HepG2 (cell line): ENCODE results near the gene F2RL3. TPM values are rescaled to one million over a fixed set of nuclear protein-coding genes. Genes with fewer than 3 reads are reported as not detected.
A peak's percentile ranks its signal among the peaks of the same experiment; 100 is the strongest.

ENCODE experiments used
- ATAC-seq: fragments of 200-7000 bp; cut with Tn5 transposase; 3 replicates; pipeline ENCODE4 v1.9.1; 2020; ENCODE audit warnings: mild to moderate bottlenecking, moderate library complexity
- BruUV-seq: library from RNA; stranded (reverse); fragments of 400-500 nt; replicated peaks from 2 replicates; lab custom pipeline; 2021; lab: Mats Ljungman, UMichigan
- CTCF ChIA-PET: fragments of 300-600 bp; formaldehyde crosslinking; extraction: SDS; loops from one replicate; lab custom pipeline; 2021; ENCODE audit warnings: low total read pairs, inconsistent platforms, low intra/inter-chr PET ratio; lab: Yijun Ruan, JAX
- POLR2A ChIA-PET: fragments of 350-600 bp; sonication (Branson Sonifier 250); formaldehyde crosslinking; loops from one replicate; lab custom pipeline; 2020; ENCODE audit warnings: antibody characterized with exemption, inconsistent platforms; lab: Yijun Ruan, JAX
- DNase-seq: peaks from one replicate; pipeline ENCODE4 v3.0.0-alpha.2; 2015; ENCODE audit warnings: low spot score
- FAIRE-seq: peaks from 3 replicates; lab custom pipeline; 2011; peaks lifted over from hg19 to GRCh38; lab: Jason Lieb, UNC
- H2AFZ ChIP-seq: one replicate; pipeline ENCODE4 v1.6.1; 2011; ENCODE audit warnings: low read length, inconsistent platforms
- H3K27ac ChIP-seq: fragments of 300-600 bp; 3 replicates; pipeline ENCODE4 v1.8.0; 2011; ENCODE audit warnings: mixed run types, mild to moderate bottlenecking, mixed read lengths, low read length, inconsistent platforms; ENCODE audit not compliant: insufficient read depth; ENCODE audit errors: extremely low read length
- H3K27me3 ChIP-seq, 2 experiments: fragments of 200-600 bp in 1 of 2; 2 replicates in 1 of 2; 3 replicates in 1 of 2; pipeline versions ENCODE4 v1.6.0 to v1.8.0; 2011; ENCODE audit warnings: low read length in 2 of 2, mild to moderate bottlenecking in 2 of 2, moderate library complexity in 2 of 2, inconsistent platforms in 1 of 2; ENCODE audit not compliant: insufficient read depth in 2 of 2, control insufficient read depth in 1 of 2
- H3K36me3 ChIP-seq, 2 experiments: fragments of 200-600 bp in 1 of 2; replicated peaks in 1 of 2; 2 replicates in 1 of 2; 3 replicates in 1 of 2; pipeline versions ENCODE4 v1.5.1 to v1.8.0; 2011; ENCODE audit warnings: low read length in 2 of 2, inconsistent platforms in 1 of 2; ENCODE audit not compliant: insufficient read depth in 2 of 2, control insufficient read depth in 1 of 2
- H3K4me1 ChIP-seq: 2 replicates; pipeline ENCODE4 v1.5.1; 2012; ENCODE audit warnings: low read length, inconsistent platforms; ENCODE audit not compliant: insufficient read depth
- H3K4me2 ChIP-seq: 2 replicates; pipeline ENCODE4 v1.6.0; 2011; ENCODE audit warnings: low read depth, low read length, inconsistent platforms
- H3K4me3 ChIP-seq, 3 experiments: fragments of 200-600 bp in 1 of 3; sonication (generic), shearing (Covaris generic) in 1 of 3; replicated peaks in 1 of 3; 2 replicates each; pipeline ENCODE4 v1.5.1; 2011 to 2016; ENCODE audit warnings: low read length in 3 of 3, inconsistent platforms in 2 of 3, low read depth in 2 of 3, mild to moderate bottlenecking in 2 of 3, control low read depth in 1 of 3, mixed read lengths in 1 of 3; ENCODE audit not compliant: insufficient read depth in 1 of 3
- H3K79me2 ChIP-seq: one replicate; pipeline ENCODE4 v1.6.1; 2011; ENCODE audit warnings: low read length, inconsistent platforms; ENCODE audit not compliant: insufficient read depth
- H3K9ac ChIP-seq: 2 replicates; pipeline ENCODE4 v1.6.0; 2011; ENCODE audit warnings: mild to moderate bottlenecking, low read depth, low read length, inconsistent platforms; ENCODE audit not compliant: insufficient read depth
- H3K9me3 ChIP-seq: 2 replicates; pipeline ENCODE4 v1.5.1; 2012; ENCODE audit warnings: mild to moderate bottlenecking, low read length
- H4K20me1 ChIP-seq: 2 replicates; pipeline ENCODE4 v1.6.0; 2011; ENCODE audit warnings: inconsistent platforms, mild to moderate bottlenecking, low read length, moderate library complexity; ENCODE audit not compliant: insufficient read depth
- GABPB1 ChIP-seq: IDR thresholded peaks from 2 replicates; pipeline ENCODE4 v1.6.1; 2016; ENCODE audit warnings: mild to moderate bottlenecking, missing genetic modification reagents, moderate library complexity, missing compliant biosample characterization
- GATAD2A ChIP-seq: IDR thresholded peaks from 2 replicates; pipeline ENCODE4 v1.6.1; 2016
- IKZF1 ChIP-seq: fragments of 450-650 bp; IDR thresholded peaks from 2 replicates; pipeline ENCODE4 v1.7.1; 2016
- MAFG ChIP-seq: sonication (generic); formaldehyde crosslinking; IDR thresholded peaks from 2 replicates; pipeline ENCODE4 v1.5.1; 2020; ENCODE audit warnings: mild to moderate bottlenecking, missing genetic modification reagents
- MTA1 ChIP-seq: sonication (generic); formaldehyde crosslinking; IDR thresholded peaks from 2 replicates; pipeline ENCODE4 v1.4.0; 2020; ENCODE audit warnings: missing genetic modification reagents, mild to moderate bottlenecking, borderline replicate concordance
- NR2F1 ChIP-seq, 2 experiments: fragments of 450-650 bp in 1 of 2; formaldehyde crosslinking in 1 of 2; IDR thresholded peaks; 2 replicates each; pipeline versions ENCODE4 v1.5.0 to v1.6.1; 2016 to 2020; ENCODE audit warnings: mild to moderate bottlenecking in 1 of 2, missing compliant biosample characterization in 1 of 2, missing genetic modification reagents in 1 of 2, moderate library complexity in 1 of 2
- RFXANK ChIP-seq: IDR thresholded peaks from 2 replicates; pipeline ENCODE4 v1.6.1; 2016
- SALL1 ChIP-seq: sonication (generic); formaldehyde crosslinking; IDR thresholded peaks from 2 replicates; pipeline ENCODE4 v1.8.0; 2022; ENCODE audit warnings: mild to moderate bottlenecking, missing genetic modification reagents
- SATB2 ChIP-seq: sonication (generic); formaldehyde crosslinking; IDR thresholded peaks from 2 replicates; pipeline ENCODE4 v1.5.0; 2020; ENCODE audit warnings: missing genetic modification reagents
- XBP1 ChIP-seq: sonication (generic); formaldehyde crosslinking; IDR thresholded peaks from 2 replicates; pipeline ENCODE4 v1.5.0; 2020; ENCODE audit warnings: missing genetic modification reagents
- ZNF441 ChIP-seq: sonication (generic); formaldehyde crosslinking; IDR thresholded peaks from 2 replicates; pipeline ENCODE4 v1.7.0; 2021; ENCODE audit warnings: missing genetic modification reagents, borderline replicate concordance
- ZNF766 ChIP-seq: sonication (generic); formaldehyde crosslinking; IDR thresholded peaks from 2 replicates; pipeline ENCODE4 v1.5.0; 2020; ENCODE audit warnings: missing genetic modification reagents, borderline replicate concordance
- ZNF777 ChIP-seq: sonication (generic); formaldehyde crosslinking; IDR thresholded peaks from 2 replicates; pipeline ENCODE4 v1.4.0; 2020; ENCODE audit warnings: missing genetic modification reagents
- WGBS: methylation state at CpG from one replicate; pipeline ENCODE4 v1.1.6; 2017; ENCODE audit warnings: low lambda C conversion rate; 5-methylcytosine and 5-hydroxymethylcytosine counted together
- in situ Hi-C: cut with HindIII; loops from 2 replicates; pipeline ENCODE4 v1.10.0; 2017; ENCODE audit warnings: low pct_unique_long_range_greater_than_20kb; ENCODE audit not compliant: extremely low pct_ligation_motif_present
- intact Hi-C: fragments of 100-400 bp; cut with micrococcal nuclease; formaldehyde crosslinking; loops from one replicate; pipeline ENCODE4 v1.10.0; 2022; ENCODE audit not compliant: unreplicated experiment
- polyA plus RNA-seq, 8 experiments: library from polyadenylated mRNA; depleted of rRNA in 3 of 8; stranded (reverse) in 7 of 8; unstranded in 1 of 8; fragments of >200 nt; fragmentation: Illumina TruSeq in 4 of 8; extraction: Trizol in 4 of 8; gene quantifications; 2 replicates each; pipeline versions ENCODE4 v1.2.1 to v1.2.3, GENCODE V29; 2011 to 2016; ENCODE audit warnings: low read depth in 4 of 8, missing spikeins in 1 of 8, mixed read lengths in 1 of 8; ENCODE audit not compliant: insufficient read depth in 1 of 8
- total RNA-seq, 5 experiments: library from RNA; depleted of rRNA; stranded (reverse); fragments of >200 nt; fragmentation: Illumina TruSeq; extraction: Trizol; gene quantifications; 2 replicates each; pipeline ENCODE4 v1.2.3, GENCODE V29; 2016; ENCODE audit warnings: low read depth in 1 of 5
- TF ChIP-seq, protein P1 (sequence below): sonication (generic); formaldehyde crosslinking; IDR thresholded peaks from 2 replicates; pipeline ENCODE4 v1.5.1; 2020; ENCODE audit warnings: mild to moderate bottlenecking, missing genetic modification reagents, moderate library complexity
- TF ChIP-seq, protein P2 (sequence below): sonication (generic); formaldehyde crosslinking; IDR thresholded peaks from 2 replicates; pipeline ENCODE4 v1.5.0; 2020; ENCODE audit warnings: mild to moderate bottlenecking, missing genetic modification reagents, borderline replicate concordance
- TF ChIP-seq, protein P3 (sequence below): sonication (generic); formaldehyde crosslinking; conservative IDR thresholded peaks from 2 replicates; pipeline ENCODE4 v1.8.0; 2022; ENCODE audit warnings: missing genetic modification reagents

The F2RL3 gene
- total and polyA plus RNA-seq, 2 of the 13 experiments (the other 11 are each of a cell fraction or from before 2014, with no cell fraction given), result not detected

DNA sequence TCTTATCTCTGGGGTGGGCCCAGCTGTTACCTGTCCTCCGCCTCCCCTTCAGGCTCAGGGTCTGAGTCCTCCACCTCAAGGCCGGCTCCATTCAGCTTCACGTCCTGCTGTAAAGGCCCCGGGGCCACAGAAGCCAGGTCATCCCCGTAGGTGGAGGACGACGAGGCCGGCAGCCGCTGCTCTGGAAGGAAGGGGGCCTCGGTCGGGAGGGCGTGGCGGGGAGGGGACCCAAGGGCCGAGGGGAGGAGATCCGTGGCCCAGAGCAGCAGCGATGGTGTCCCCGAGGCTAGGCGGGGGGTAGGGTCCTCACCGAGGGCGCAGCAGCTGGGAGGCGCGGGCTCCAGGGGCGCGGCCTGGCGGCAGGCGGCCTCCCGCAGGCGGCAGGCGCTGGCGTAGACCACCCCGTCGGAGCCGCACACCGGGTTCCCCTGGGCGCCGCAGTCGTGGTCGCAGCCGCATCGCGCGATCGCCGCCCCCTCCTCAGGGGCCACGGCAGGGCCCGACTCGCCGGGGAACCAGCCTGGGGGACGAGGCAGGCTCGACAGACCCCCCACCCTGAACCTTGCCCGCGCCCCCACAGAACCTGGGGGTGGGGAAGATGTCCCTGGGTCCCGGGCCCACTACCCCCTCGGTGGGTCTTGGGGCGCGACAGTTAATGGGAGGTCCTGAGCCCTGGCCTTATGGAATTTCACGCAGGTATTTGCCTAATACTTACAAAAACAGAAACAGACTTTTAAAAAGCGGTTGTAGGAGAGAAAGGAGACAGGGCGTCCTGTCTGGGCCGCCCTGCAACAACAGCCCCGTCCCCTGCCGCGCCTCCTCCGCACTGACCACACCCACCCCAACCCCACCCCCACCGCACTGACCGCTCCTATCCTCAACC is 7.6 kb downstream of the F2RL3 start:
- CTCF ChIA-PET, result no interaction called here
- 4% methylated on average over 19 of the region's 66 CpGs for WGBS
- in situ Hi-C loops (no loop called here), intact Hi-C loops (no loop called here)
- peaks cover 45% of the 10 kb centered on the region for H3K4me1 ChIP-seq
- H3K27ac ChIP-seq, result no peak overlapping the region
- FAIRE-seq (no peak), ATAC-seq (peak; percentile 22), DNase-seq (no peak)
- H3K4me2 ChIP-seq, result peak overlapping the region; percentile 86
- POLR2A ChIA-PET, result no interaction called here
- BruUV-seq, result no TSS peak
- H3K27me3 ChIP-seq, result peaks cover 4 to 45% of the 10 kb centered on the region in 2 experiments; a peak in 4 of 5 replicates
- no peaks in the 10 kb centered on the region for H3K9me3 ChIP-seq
- H3K79me2 ChIP-seq, result no peaks in the 10 kb centered on the region
- H3K4me3 ChIP-seq, result peak overlapping the region; percentile 21 to 72 (median 61); a peak in 5 of 6 replicates
- no peaks in the 10 kb centered on the region for H4K20me1 ChIP-seq
- peak overlapping the region; percentile 39; the same call in 1 of the 2 replicates for H3K9ac ChIP-seq
- H2AFZ ChIP-seq, result no peak overlapping the region
- H3K36me3 ChIP-seq, result no peaks in the 10 kb centered on the region
- TF ChIP-seq RFXANK (CRISPR knock-in tag) (no peak), SATB2 (CRISPR knock-in tag) (no peak), XBP1 (CRISPR knock-in tag) (no peak), NR2F1 (CRISPR knock-in tag; IDR thresholded peaks at IDR 0.05) (no peak), ZNF777 (peak; percentile 40; the same call in 1 of the 2 replicates), MTA1 (CRISPR knock-in tag) (no peak), ZNF441 (CRISPR knock-in tag) (no peak), GATAD2A (CRISPR knock-in tag) (no peak), IKZF1 (no peak), MAFG (CRISPR knock-in tag) (no peak), ZNF766 (CRISPR knock-in tag) (no peak), GABPB1 (0 out of 2 replicates have a peak, but pooled peaks have one; percentile 14), SALL1 (CRISPR knock-in tag) (0 out of 2 replicates have a peak, but pooled peaks have one; percentile 9)
- TF ChIP-seq, protein P1, sequence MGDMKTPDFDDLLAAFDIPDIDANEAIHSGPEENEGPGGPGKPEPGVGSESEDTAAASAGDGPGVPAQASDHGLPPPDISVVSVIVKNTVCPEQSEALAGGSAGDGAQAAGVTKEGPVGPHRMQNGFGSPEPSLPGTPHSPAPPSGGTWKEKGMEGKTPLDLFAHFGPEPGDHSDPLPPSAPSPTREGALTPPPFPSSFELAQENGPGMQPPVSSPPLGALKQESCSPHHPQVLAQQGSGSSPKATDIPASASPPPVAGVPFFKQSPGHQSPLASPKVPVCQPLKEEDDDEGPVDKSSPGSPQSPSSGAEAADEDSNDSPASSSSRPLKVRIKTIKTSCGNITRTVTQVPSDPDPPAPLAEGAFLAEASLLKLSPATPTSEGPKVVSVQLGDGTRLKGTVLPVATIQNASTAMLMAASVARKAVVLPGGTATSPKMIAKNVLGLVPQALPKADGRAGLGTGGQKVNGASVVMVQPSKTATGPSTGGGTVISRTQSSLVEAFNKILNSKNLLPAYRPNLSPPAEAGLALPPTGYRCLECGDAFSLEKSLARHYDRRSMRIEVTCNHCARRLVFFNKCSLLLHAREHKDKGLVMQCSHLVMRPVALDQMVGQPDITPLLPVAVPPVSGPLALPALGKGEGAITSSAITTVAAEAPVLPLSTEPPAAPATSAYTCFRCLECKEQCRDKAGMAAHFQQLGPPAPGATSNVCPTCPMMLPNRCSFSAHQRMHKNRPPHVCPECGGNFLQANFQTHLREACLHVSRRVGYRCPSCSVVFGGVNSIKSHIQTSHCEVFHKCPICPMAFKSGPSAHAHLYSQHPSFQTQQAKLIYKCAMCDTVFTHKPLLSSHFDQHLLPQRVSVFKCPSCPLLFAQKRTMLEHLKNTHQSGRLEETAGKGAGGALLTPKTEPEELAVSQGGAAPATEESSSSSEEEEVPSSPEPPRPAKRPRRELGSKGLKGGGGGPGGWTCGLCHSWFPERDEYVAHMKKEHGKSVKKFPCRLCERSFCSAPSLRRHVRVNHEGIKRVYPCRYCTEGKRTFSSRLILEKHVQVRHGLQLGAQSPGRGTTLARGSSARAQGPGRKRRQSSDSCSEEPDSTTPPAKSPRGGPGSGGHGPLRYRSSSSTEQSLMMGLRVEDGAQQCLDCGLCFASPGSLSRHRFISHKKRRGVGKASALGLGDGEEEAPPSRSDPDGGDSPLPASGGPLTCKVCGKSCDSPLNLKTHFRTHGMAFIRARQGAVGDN, result peak; percentile 36; the same call in 1 of the 2 replicates
- TF ChIP-seq, protein P2, sequence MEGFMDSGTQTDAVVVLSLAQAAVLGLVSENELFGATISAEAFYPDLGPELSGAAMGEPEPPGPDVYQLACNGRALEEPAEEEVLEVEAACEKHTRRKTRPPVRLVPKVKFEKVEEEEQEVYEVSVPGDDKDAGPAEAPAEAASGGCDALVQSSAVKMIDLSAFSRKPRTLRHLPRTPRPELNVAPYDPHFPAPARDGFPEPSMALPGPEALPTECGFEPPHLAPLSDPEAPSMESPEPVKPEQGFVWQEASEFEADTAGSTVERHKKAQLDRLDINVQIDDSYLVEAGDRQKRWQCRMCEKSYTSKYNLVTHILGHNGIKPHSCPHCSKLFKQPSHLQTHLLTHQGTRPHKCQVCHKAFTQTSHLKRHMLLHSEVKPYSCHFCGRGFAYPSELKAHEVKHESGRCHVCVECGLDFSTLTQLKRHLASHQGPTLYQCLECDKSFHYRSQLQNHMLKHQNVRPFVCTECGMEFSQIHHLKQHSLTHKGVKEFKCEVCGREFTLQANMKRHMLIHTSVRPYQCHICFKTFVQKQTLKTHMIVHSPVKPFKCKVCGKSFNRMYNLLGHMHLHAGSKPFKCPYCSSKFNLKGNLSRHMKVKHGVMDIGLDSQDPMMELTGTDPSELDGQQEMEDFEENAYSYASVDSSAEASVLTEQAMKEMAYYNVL (CRISPR knock-in tag), result no peak
- TF ChIP-seq, protein P3, sequence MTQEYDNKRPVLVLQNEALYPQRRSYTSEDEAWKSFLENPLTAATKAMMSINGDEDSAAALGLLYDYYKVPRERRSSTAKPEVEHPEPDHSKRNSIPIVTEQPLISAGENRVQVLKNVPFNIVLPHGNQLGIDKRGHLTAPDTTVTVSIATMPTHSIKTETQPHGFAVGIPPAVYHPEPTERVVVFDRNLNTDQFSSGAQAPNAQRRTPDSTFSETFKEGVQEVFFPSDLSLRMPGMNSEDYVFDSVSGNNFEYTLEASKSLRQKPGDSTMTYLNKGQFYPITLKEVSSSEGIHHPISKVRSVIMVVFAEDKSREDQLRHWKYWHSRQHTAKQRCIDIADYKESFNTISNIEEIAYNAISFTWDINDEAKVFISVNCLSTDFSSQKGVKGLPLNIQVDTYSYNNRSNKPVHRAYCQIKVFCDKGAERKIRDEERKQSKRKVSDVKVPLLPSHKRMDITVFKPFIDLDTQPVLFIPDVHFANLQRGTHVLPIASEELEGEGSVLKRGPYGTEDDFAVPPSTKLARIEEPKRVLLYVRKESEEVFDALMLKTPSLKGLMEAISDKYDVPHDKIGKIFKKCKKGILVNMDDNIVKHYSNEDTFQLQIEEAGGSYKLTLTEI, result no peak
